MM.1S (cell line): Measurements from ENCODE around the gene CLN5.

Source experiments
- DNase-seq: peaks from one replicate; pipeline ENCODE4 v3.0.0-alpha.2; 2015
- H2AFZ ChIP-seq: fragments of 300-600 bp; sonication (generic); 2 replicates; pipeline ENCODE4 v1.6.0; 2016; ENCODE audit warnings: antibody characterized with exemption, low read length
- H3F3A ChIP-seq: fragments of 300-600 bp; sonication (generic); 2 replicates; pipeline ENCODE4 v1.6.1; 2016; ENCODE audit warnings: mild to moderate bottlenecking, antibody characterized with exemption, low read length, moderate library complexity, mixed read lengths; ENCODE audit not compliant: insufficient read depth
- H3K27ac ChIP-seq: fragments of 300-600 bp; sonication (generic); 2 replicates; pipeline ENCODE4 v1.5.1; 2016; ENCODE audit warnings: mild to moderate bottlenecking, low read length
- H3K27me3 ChIP-seq: fragments of 300-600 bp; sonication (generic); replicated peaks from 2 replicates; pipeline ENCODE4 v1.6.0; 2016; ENCODE audit warnings: low read length; ENCODE audit not compliant: insufficient read depth
- H3K36me3 ChIP-seq: fragments of 300-600 bp; sonication (generic); replicated peaks from 2 replicates; pipeline ENCODE4 v1.6.1; 2016; ENCODE audit warnings: mild to moderate bottlenecking, low read length, mixed read lengths; ENCODE audit not compliant: insufficient read depth
- H3K4me1 ChIP-seq: fragments of 300-600 bp; sonication (generic); 2 replicates; pipeline ENCODE4 v1.6.1; 2016; ENCODE audit warnings: low read length, mixed read lengths
- H3K4me2 ChIP-seq: fragments of 300-600 bp; sonication (generic); 2 replicates; pipeline ENCODE4 v1.6.0; 2016; ENCODE audit warnings: low read depth, low read length
- H3K4me3 ChIP-seq: fragments of 300-600 bp; sonication (generic); 2 replicates; pipeline ENCODE4 v1.5.1; 2016; ENCODE audit warnings: low read length, mixed read lengths
- H3K79me2 ChIP-seq: fragments of 300-600 bp; sonication (generic); 2 replicates; pipeline ENCODE4 v1.6.1; 2016; ENCODE audit warnings: mixed run types, low read length, mixed read lengths
- H3K9ac ChIP-seq: fragments of 300-600 bp; sonication (generic); 2 replicates; pipeline ENCODE4 v1.6.1; 2016; ENCODE audit warnings: low read length, mixed read lengths
- H3K9me2 ChIP-seq: fragments of 300-600 bp; sonication (generic); replicated peaks from 2 replicates; pipeline ENCODE4 v1.6.1; 2016; ENCODE audit warnings: mild to moderate bottlenecking, low read length, mixed read lengths; ENCODE audit not compliant: insufficient read depth
- H3K9me3 ChIP-seq: fragments of 300-600 bp; sonication (generic); replicated peaks from 2 replicates; pipeline ENCODE4 v1.6.1; 2016; ENCODE audit warnings: mild to moderate bottlenecking, low read length, mixed read lengths; ENCODE audit not compliant: insufficient read depth
- H4K20me1 ChIP-seq: fragments of 300-600 bp; sonication (generic); 2 replicates; pipeline ENCODE4 v1.6.1; 2016; ENCODE audit warnings: mild to moderate bottlenecking, low read length, moderate library complexity, mixed read lengths; ENCODE audit not compliant: insufficient read depth
- EZH2 ChIP-seq: fragments of 300-600 bp; sonication (generic); optimal IDR thresholded peaks from 2 replicates; pipeline ENCODE3; 2017; ENCODE audit warnings: low read depth, mild to moderate bottlenecking, antibody characterized with exemption, low read length, mixed read lengths
- EZH2phosphoT487 ChIP-seq: fragments of 300-600 bp; sonication (generic); IDR thresholded peaks from 2 replicates; pipeline ENCODE4 v1.6.1; 2018; ENCODE audit warnings: antibody characterized with exemption, low read length
- TF ChIP-seq, protein P1 (sequence below): fragments of 300-600 bp; sonication (generic); IDR thresholded peaks from 2 replicates; pipeline ENCODE4 v1.5.1; 2016; ENCODE audit warnings: antibody characterized with exemption, low read length, mixed read lengths

Gene CLN5

GRCh38 chr13:77053192-77053591 lies 61.3 kb downstream of the CLN5 start:
- Histone ChIP-seq H3K27ac (no peak overlapping the region), H3K9me2 (no peaks in the 10 kb centered on the region), H3K27me3 (no peaks in the 10 kb centered on the region), H3K4me1 (no peaks in the 10 kb centered on the region), H2AFZ (no peak overlapping the region), H3K4me2 (no peak overlapping the region), H4K20me1 (no peaks in the 10 kb centered on the region), H3F3A (no peaks in the 10 kb centered on the region), H3K4me3 (no peak overlapping the region), H3K9ac (no peak overlapping the region), H3K9me3 (no peaks in the 10 kb centered on the region), H3K79me2 (no peaks in the 10 kb centered on the region), H3K36me3 (peaks cover 5% of the 10 kb centered on the region; the same call in 1 of the 2 replicates)
- TF ChIP-seq, protein P1, sequence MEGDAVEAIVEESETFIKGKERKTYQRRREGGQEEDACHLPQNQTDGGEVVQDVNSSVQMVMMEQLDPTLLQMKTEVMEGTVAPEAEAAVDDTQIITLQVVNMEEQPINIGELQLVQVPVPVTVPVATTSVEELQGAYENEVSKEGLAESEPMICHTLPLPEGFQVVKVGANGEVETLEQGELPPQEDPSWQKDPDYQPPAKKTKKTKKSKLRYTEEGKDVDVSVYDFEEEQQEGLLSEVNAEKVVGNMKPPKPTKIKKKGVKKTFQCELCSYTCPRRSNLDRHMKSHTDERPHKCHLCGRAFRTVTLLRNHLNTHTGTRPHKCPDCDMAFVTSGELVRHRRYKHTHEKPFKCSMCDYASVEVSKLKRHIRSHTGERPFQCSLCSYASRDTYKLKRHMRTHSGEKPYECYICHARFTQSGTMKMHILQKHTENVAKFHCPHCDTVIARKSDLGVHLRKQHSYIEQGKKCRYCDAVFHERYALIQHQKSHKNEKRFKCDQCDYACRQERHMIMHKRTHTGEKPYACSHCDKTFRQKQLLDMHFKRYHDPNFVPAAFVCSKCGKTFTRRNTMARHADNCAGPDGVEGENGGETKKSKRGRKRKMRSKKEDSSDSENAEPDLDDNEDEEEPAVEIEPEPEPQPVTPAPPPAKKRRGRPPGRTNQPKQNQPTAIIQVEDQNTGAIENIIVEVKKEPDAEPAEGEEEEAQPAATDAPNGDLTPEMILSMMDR: no peak
- TF ChIP-seq EZH2phosphoT487: no peak
- no peak for TF ChIP-seq EZH2
- DNase-seq: no peak
